GM23338 (cell line): Measurements from ENCODE around the gene BNC2.

Source experiments
- CREB1 ChIP-seq: fragments of 250-450 bp; sonication (Bioruptor Pico); IDR thresholded peaks from 2 replicates; pipeline ENCODE4 v1.5.0; 2020; ENCODE audit warnings: low read depth, mild to moderate bottlenecking, moderate library complexity
- CTCF ChIP-seq, 2 experiments: fragments of 200-600 bp in 1 of 2; sonication (generic) in 1 of 2; conservative IDR thresholded peaks; 2 replicates each; pipeline versions ENCODE4 v1.5.1 to v1.6.1; 2016 to 2017; ENCODE audit warnings: antibody characterized with exemption in 2 of 2, low read depth in 2 of 2, mild to moderate bottlenecking in 2 of 2, moderate library complexity in 1 of 2
- ETS1 ChIP-seq: IDR thresholded peaks from 2 replicates; pipeline ENCODE4 v1.6.1; 2016; ENCODE audit warnings: antibody characterized with exemption
- EZH2 ChIP-seq: fragments of 200-600 bp; sonication (generic); IDR thresholded peaks from one replicate; pipeline ENCODE4 v1.8.0; 2017; ENCODE audit warnings: antibody characterized with exemption, mild to moderate bottlenecking, low read depth; ENCODE audit not compliant: unreplicated experiment
- EZH2phosphoT487 ChIP-seq: fragments of 200-600 bp; sonication (generic); IDR thresholded peaks from one replicate; pipeline ENCODE4 v1.8.1; 2018; ENCODE audit warnings: antibody characterized with exemption; ENCODE audit not compliant: unreplicated experiment
- JUNB ChIP-seq: IDR thresholded peaks from one replicate; pipeline ENCODE4 v1.6.1; 2016; ENCODE audit warnings: antibody characterized with exemption; ENCODE audit not compliant: unreplicated experiment
- NANOG ChIP-seq: IDR thresholded peaks from 2 replicates; pipeline ENCODE4 v1.6.1; 2016; ENCODE audit warnings: antibody characterized with exemption, borderline replicate concordance
- POLR2AphosphoS5 ChIP-seq: IDR thresholded peaks from 2 replicates; pipeline ENCODE4 v1.6.1; 2016; ENCODE audit warnings: antibody characterized with exemption, low read depth
- REST ChIP-seq: IDR thresholded peaks from one replicate; pipeline ENCODE4 v1.6.1; 2018; ENCODE audit warnings: antibody characterized with exemption; ENCODE audit not compliant: unreplicated experiment
- STAT1 ChIP-seq: IDR thresholded peaks from one replicate; pipeline ENCODE4 v1.6.1; 2016; ENCODE audit warnings: antibody characterized with exemption; ENCODE audit not compliant: unreplicated experiment
- ZNF114 ChIP-seq: fragments of 250-450 bp; sonication (Bioruptor Pico); IDR thresholded peaks from 2 replicates; pipeline ENCODE4 v1.5.0; 2020; ENCODE audit warnings: mild to moderate bottlenecking, moderate library complexity
- ZNF462 ChIP-seq: fragments of 250-450 bp; sonication (Bioruptor Pico); IDR thresholded peaks from 2 replicates; pipeline ENCODE4 v1.5.0; 2020; ENCODE audit warnings: mild to moderate bottlenecking, moderate library complexity

- TF ChIP-seq CTCF (conservative IDR thresholded peaks at IDR 0.05; ENCODE audit: low read depth in 2 of 2) (no peak), REST (no peak), ETS1 (no peak), POLR2AphosphoS5 (no peak), ZNF114 (CRISPR knock-in tag) (no peak), EZH2 (no peak), EZH2phosphoT487 (no peak), ZNF462 (no peak), CREB1 (CRISPR knock-in tag) (no peak), NANOG (no peak), STAT1 (no peak), JUNB (no peak)
Measured at GRCh38 chr9:16419124-16419523, 451.3 kb downstream of the BNC2 start.
